NCI-H1436 treated with DMSO at 0.1 percent for 48 hours (cell line): ENCODE results near the gene ZBTB25.

Experiments used
- DNase-seq: peaks from one replicate; lab custom pipeline; 2025; lab: John Stamatoyannopoulos, UW

The ZBTB25 gene

DNA sequence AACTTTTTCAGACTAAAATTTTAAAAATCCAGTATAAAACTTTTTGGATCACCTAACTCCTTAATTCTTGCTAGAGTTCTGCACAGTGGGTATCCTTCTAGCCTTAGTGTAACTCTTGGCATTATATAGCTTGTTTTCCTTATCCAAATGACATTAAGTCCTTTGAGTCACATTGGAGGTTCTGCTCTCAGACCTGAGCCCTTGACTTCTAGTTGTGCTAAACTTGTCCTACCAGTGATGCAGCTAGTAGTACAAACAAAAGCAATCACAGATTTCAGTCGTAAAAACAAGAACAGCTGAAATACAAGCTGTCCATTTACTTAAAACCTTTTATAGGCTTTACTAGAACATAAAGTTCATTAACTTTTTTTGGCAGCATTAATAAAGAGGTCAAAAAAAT lies 11.4 kb upstream of the ZBTB25 start:
- no peak for DNase-seq

DNA sequence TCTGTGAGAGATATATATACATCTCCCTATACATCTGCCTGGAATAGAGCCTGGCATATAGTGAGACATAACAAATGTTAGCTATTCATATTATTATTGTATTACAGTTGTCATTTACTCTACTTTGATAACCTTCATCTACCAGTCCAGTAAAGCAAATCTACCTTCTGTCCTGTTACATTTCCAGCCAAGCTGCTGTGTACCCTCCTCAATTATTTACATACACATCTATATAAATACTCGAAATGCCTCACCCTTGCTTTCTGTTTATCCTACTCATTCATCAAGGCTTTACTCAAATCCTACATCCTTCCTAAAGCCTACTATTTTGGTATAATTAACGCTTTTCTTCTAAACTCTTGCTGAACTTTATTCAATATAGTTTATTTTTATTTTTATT lies 9.6 kb upstream of the ZBTB25 start:
- DNase-seq: no peak

DNA sequence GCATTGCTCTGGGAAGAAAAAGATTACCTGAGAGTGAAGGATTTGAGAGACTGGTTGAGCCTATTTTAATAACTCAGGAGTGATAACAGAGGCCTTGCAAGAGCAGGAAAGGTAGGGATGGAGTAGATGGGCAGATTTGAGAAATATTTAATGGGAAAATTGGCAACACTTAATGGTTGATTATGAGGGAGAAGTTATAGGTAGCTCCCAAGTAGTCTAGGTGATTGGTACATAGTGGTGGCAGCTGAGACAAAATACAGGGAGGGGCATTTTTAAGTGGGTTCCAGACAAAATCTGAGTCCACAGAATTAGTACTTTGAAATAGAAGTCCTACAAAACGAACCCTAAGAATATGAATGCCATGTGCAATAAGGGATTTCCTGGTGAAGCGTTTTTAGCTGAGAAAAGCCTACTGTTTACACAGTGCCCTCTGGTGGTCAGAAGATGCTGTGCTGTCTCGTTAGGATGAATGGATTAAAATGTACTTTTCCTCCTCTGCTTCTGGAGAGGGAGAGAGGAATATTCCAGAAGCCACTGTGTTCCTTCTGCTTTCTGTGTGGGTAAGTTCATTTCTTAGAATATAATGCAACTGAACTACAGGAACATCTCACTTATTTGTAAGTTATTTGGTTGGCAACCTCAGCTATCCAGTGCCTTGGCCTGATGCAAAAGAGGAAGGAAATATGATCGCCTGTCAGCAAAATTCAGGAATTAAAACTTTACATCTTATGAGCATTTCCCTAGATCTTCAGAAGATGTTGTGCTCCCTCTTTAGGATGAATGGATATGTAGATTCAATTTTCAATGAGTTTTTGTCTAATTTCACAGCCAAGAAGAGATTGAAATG lies 7.4 kb upstream of the ZBTB25 start:
- peak; percentile 17 for DNase-seq

DNA sequence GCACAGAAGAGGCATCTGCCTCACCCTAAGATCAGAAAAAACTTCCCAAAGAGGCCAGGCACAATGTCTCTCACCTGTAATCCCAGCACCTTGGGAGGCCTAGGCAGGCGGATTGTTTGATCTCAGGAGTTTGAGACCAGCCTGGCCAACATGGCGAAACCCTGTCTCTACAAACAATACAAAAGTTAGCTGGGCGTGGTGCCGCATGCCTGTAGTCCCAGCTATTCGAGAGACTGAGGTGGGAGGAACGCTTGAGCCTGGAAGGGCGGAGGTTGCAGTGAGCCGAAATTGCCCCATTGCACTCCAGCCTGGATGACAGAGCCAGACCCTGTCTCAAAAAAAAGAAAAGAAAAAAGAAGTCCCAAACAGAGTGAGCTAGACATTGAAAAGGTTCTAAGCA lies 5.4 kb upstream of the ZBTB25 start:
- DNase-seq: no peak

DNA sequence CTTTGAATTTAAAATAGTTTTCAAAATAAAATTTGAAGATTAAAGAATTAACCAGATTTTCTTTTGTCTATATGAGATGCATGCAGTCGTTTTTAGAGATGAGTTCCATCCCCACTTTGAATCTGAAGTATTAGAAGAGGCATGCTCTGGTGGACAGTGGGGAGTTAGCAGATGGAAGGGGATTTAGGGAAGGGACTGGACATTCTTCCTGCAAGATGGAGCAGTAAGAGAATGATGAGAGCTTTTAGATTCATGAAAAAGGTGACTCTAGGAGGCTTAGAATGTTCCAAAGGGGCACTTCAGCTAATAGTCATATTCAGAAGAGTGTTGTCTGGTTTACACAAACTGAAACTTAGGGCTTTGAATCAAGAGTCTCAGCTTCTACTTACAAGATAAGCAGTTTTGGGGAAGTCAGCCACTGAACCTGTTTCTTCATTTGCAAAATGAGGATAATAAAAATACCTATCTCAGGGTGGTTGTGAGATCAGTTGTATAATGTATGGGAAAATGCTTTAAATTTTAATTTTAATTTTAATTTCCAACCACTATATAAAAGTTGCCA lies 4.7 kb upstream of the ZBTB25 start:
- DNase-seq: no peak

DNA sequence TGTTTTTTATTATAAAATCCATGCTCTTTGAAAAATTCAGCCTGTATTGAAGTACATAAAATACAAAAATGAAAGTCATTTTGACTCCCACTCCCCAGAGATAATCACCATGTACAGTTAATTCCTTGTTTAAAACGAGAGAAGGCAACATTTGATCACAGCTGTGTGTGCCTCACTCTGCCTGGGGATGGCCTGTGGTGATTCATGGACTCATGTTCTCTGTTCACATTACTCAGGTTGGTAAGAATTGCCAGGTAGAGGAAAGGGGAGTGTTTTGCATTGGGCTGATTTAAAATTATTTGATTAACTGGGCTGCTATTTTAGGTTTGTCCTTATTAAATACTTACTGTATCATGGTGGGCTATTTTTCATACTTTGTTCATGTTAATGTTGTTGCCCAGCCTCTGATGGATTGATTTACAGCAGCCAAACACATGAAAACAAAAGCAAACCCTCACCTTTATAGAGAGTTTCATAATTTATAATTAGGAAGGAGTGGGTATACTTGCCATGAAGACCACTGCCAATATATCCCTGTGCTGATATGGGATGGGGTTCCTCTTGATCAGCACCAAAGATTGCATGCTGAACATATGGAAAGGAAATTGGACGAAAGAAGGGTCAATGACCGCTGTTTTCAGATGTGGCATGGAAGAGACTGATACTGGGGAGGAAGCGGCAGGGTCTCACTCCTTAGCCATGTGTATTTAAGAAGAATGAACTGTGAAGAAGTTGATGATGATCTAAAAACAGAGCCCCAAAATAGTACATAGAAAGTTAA lies 3.9 kb upstream of the ZBTB25 start:
- DNase-seq: no peak

DNA sequence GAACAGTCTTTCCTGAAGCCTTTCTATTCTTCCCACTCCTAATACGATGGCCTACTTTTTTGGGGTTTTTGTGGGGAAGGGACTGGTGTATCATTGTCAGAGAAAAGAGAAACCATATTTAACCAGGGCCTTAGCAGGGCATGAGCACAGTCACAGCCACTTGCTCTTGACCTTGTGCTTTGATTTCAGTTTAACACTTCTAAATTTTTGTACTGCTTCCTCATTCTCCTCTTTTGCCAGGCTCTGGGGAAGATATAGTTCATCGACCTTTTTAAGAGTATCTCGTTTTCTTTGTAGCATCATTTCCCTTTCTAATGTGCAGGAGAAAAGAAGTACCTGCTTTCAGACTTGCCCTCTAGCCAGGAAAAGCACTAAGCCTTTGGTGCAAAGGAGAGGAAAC lies 3.1 kb upstream of the ZBTB25 start:
- no peak for DNase-seq

DNA sequence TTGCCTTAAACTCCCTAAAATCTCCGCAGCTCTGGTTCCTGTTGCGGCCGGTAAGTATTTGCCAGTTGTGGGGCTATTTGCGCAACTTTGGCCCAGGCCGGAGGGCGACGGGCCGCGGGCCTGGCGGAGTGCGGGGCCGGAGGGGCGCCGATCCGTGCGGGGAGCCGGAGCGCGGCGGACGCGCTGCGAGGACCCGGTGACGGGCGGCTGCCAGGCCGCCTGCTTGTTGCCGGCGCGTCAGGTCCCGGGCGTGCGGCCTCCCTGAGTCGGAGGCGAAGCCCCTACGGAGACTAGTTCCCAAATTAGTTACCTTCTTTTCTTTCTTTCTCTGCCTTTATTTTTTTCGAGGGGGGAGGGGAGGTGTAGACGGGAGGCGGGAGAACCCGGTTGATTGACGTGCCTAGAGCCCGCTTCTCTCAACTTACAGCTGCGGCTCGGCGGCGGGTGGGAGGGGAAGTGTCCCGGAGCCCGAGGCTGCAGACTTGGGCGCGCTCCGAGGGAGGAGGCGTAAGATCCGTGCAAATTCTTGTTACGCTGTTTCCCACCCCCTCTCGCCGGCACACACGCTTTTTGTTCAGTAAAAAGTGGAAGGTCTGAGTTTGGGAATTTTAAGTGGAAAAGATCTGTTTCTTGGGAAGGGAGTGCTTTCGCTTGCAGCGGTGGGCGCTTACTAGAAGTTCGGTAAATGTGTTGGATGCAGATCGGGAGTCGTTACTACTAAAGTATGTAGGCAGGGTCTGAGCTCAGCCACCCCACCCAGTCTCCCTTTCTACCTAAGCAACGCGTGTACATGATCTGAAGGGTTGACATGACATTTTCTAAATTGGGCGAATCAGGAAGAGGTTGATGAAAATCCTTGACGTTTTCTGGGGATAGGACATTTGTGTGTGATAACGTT lies 1.5 kb upstream of the ZBTB25 start:
- DNase-seq: peak; percentile 48

DNA sequence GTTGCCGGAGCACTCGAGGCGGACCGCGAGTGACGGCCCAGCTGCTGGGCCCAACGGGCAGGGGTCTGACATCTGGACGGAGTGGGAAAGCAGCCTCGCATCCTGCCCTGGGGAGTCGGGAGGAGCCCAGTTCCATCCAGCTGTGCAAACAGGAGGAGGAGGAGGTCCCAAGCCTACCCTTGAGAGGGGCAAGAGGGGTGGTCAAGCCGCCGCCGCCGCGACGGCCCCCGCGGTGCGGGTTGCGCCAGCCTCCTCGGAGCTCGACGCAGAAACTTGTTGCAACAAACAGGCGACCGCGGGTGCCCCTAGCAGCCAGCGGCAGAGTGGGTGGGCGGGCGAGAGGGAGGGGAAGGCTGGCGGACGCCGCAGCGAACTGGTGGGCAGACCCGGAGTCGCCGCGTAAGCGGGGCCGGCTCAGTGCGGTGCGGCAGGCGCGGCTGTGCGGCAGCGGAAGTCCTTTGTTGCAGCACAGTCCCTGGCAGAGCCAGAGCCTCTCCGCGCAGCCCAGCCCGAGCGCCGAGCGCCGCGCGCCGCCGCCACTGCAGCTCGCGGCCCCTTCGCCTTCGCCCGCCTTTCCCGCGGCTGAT lies 765 bp upstream of the ZBTB25 start, which contains the start of gene ZBTB1:
Gene ZBTB1, plus strand, starts transcription at position 461 of the 587 bp plus-strand sequence. CDS start 16,735 bp downstream, outside the sequence.
- DNase-seq: no peak

DNA sequence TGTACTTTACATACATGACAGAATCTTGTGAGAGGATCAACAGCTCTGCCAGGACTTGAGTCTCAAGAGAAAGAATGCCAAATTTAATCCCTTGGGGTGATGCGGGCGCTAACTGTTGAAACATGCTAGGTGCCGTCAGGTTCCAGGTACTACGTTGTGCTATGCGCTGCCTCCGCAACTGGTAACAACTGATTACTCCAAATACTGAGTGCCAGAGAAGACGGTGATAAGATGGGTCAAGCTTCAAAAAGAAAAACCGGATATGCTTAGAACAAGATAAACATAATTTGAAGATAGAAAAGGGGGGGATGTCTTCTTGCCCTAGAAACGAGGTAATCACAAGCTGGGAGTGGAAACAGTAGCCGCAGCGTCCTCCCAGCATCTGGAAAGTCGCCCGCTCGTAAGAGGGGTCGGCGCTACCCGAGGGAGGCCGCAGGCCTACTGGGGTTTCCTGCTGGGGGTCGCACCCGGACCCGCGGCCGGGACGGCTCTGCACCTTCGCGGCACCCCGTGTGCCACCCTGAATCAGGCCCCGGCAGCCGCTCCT lies 678 bp downstream of the ZBTB25 start:
- no peak for DNase-seq

DNA sequence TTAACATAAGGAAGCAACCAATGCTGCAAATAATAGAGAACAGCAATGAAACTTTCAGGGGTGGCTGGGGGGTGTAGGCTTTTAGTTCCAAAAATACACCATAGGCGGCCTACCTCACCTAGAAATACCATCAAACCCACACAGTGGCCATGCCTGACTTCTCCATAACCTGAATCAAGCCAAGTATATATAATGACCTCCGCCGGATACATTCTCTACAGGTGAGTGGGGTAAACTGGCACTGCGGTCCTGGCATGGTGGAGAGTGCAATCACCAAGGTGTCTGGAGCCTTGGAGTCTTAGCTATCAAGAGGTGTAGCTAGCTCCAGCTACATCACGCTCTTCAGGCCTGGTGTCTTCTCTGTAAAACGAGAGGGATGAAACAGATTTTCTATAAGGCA lies 1.2 kb downstream of the ZBTB25 start:
- DNase-seq: no peak

DNA sequence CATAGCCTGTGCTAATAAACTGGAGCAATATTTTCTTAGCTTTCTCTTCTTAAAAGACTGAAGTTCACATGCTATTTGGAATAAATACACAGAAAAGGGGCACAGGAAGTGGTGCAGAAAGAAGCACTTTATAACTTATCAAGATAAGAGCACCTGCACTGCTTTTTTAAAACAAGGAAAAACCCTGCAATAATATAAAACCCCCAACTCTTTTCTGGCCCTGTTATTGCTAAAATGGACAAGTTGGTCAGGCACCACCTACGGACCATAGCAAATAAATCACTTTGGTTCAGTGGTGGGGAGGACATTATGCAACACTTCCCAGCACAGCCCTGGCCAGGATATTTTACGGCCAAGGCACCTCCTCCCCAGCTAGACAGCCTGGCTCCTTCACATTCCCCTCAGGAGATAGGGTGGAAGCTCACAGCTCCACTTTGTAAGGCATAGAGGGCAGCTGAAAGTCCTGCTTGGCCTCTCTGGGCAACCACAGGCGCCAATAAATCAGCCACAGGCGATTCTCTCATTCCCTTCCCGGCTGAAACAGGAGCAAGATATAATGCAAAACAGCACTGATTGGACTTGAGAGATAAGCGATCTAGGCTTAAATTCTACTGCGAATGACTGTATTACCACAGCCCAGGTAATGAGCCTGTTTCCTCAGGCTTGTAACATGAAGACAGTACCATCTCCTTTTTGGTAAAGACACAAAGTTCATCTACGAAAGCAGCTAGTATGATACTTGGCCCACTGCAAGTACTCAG lies 2.0 kb downstream of the ZBTB25 start:
- DNase-seq: no peak

DNA sequence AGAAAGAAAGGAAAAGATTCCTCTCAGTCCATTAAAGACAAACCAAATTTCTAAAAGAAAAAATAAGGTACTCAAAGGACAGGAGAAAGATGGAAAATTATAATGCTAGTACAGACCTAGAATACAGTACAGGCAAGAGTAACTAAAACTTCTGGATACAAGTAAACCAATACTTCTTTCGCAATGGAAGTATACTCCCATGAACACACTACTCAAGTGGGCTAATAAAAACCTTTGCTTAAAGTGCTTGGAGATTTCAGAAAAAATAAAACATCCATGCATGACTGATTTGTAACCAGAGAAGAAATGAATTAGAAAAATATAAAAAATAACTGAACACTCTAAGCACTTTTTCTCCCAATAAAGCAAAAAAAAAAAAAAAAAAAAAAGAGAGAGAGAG lies 3.5 kb downstream of the ZBTB25 start:
- no peak for DNase-seq

DNA sequence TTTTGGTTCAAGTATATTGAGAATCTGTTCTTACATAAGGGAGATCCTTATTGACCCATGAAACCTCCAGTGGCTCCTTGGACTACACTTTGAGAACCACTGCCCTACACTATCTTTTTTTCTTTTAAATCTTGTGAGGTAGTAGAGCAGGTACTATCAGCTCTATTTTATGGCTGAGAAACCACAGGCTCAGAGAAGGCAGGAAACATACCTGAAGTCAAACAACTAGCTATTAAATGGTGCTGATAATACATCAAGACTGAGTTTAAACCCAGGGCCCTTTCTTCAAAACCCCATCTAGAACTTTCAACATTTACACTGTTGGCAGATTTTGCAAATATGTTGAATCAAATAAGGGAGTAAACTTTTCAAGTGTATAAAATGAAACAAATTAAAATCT lies 6.9 kb downstream of the ZBTB25 start:
- DNase-seq: no peak

DNA sequence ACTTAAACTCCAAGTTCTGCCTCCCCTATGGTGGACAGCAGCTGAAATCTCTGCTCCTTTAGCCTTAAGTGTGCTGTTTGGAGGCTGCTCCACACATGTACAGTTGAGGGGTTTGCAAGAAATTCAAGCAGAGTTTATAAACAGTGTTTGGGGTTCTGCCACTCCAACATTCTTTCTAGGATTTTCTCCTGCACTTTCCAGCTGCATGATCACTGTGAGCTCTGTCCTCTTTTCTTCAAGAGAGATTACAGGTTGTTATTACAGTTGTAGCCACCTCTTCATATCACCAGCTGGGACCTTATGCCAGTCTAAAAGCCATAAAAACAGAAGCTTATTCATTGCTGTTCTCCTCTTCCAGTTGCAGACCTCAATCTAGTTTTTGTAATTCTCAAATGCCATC lies 8.4 kb downstream of the ZBTB25 start:
- no peak for DNase-seq

DNA sequence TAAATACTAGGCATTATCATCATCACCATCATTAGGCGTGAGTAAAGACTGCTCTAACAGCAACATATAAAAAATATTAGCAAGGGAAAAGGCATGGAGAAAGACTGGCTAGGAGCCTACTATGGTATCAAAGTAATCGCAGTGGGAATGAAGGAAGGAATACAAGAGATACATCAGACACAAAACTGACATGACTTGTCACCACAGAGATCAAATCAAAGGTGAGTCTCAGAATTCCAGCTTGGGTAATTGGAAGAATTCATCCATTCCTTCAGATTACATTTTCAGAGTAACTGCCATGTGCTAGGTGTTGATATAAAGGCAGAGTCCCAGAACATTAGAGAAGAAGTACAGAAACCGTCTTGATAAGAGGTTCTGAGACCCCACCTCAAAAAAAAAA lies 10.2 kb downstream of the ZBTB25 start:
- no peak for DNase-seq

DNA sequence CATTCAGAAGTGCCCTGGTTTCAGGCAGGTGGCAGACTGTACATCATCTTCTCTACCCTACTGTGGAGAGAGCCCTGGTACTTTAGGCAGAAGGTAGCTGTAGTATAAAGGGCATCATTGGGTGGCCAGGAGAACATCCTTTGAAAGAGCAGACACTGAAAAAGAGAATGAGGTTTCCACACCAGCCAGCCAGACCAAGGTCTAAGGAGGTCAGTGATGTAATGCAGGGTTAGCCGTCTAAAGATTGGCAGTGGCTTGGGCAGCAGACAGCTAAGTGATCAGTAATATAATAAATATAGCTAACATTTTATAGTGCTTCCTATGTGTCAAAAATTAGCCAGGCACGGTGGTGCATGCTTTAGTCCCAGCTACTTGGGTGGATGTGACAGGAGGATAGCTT lies 12.0 kb downstream of the ZBTB25 start:
- DNase-seq: no peak

DNA sequence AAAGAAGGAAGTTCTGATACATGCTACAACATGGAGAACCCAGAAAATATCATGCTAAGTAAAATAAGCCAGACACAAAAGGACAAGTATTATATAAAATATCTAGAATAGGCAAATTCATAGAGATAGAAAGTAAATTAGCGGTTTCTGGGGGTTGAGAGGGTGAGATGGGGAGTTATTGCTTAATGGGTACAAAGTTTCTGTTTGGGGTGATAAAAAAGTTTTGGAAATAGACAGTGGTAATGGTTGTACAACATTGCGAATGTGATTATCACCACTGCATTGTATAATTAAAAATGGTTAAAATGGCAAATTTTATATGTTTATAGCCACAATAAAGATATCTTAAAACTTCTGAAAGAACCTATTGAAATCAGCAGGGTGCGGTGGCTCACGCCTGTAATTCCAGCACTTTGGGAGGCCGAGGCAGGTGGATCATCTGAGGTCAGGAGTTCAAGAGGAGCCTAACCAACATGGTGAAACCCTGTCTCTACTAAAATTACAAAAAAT lies 15.0 kb downstream of the ZBTB25 start:
- no peak for DNase-seq

DNA sequence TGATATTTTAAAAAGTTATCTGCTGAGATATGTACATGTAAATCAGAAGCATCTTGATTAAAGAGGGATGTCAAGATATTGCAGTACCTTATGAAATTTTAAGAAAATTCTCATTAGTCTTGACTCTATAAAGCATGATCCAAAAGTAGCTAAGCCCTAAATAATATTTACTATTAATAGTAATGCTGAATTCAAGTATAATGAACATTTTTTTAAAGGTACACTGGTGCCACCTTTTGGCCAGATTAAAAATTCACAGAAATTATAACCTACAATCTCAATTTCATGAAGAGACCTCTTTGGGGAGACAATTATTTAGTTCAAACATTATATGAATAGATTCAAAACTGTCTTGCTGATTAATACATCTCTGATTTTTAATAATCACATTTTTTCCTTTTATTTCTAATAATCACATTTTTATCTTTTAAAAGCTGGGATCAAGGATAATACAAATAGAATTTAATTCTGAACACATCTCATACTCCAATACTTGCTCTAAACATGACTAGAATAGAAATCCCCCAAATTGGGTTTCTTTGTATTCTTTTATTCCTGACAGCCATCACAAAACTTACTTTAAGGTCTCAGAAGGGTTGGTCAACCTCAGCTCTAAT lies 24.9 kb downstream of the ZBTB25 start:
- DNase-seq: no peak

DNA sequence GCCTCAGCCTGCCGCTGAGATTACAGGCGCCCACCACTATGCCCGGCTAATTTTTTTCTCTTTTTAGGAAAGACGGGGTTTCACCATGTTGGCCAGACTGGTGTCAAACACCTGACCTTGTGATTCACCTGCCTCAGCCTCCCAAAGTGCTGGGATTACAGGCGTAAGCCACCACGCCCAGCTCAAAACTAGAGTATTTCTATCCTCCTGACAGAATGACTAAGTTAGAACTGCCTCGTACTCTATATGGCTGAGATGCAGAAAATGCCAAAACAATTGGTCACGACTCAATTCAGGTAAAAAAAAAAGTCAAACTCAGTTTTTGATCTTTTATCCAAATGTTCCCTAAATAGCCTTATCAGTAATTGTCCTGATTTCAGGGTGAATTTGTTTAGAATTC lies 27.2 kb downstream of the ZBTB25 start:
- DNase-seq: no peak
